IMR-90 (cell line): ENCODE data around the gene ZBP1. TPM values are rescaled to one million over a fixed set of nuclear protein-coding genes. Genes with fewer than 3 reads are reported as not detected.

Source experiments
- ATAC-seq: fragments of 200-7000 bp; cut with Tn5 transposase; 2 replicates; pipeline ENCODE4 v1.9.1; 2020; ENCODE audit warnings: low read depth, mild to moderate bottlenecking, moderate library complexity
- BruUV-seq: library from RNA; stranded (reverse); fragments of 400-500 nt; replicated peaks from 2 replicates; lab custom pipeline; 2021; lab: Mats Ljungman, UMichigan
- CTCF ChIA-PET: fragments of 300-600 bp; formaldehyde crosslinking; extraction: SDS; loops from one replicate; lab custom pipeline; 2021; ENCODE audit warnings: antibody characterized with exemption; lab: Yijun Ruan, JAX
- POLR2A ChIA-PET: fragments of 300-600 bp; sonication (Branson Sonifier 250); formaldehyde crosslinking; loops from one replicate; lab custom pipeline; 2022; ENCODE audit warnings: antibody characterized with exemption; ENCODE audit not compliant: unreplicated experiment; lab: Charles Lee
- DNase-seq: peaks from one replicate; pipeline ENCODE4 v3.0.0; 2013
- H2AFZ ChIP-seq: replicated peaks from 2 replicates; pipeline ENCODE3; 2013; ENCODE audit warnings: low read length, mild to moderate bottlenecking; ENCODE audit not compliant: poor library complexity
- H2AK5ac ChIP-seq: 2 replicates; pipeline ENCODE4 v1.6.1; 2013; ENCODE audit warnings: low read depth, low read length, inconsistent platforms
- H2AK9ac ChIP-seq: replicated peaks from 2 replicates; pipeline ENCODE3; 2013; ENCODE audit warnings: mild to moderate bottlenecking, low read depth, low read length, moderate library complexity; ENCODE audit not compliant: poor library complexity
- H2BK120ac ChIP-seq: 2 replicates; pipeline ENCODE4 v1.6.1; 2013; ENCODE audit warnings: low read depth, low read length, inconsistent platforms
- H2BK15ac ChIP-seq: 3 replicates; pipeline ENCODE4 v1.6.1; 2013; ENCODE audit warnings: low read depth, low read length, inconsistent platforms
- H2BK20ac ChIP-seq: 2 replicates; pipeline ENCODE4 v1.6.1; 2013; ENCODE audit warnings: low read depth, mild to moderate bottlenecking, inconsistent platforms, low read length, moderate library complexity
- H2BK5ac ChIP-seq: 2 replicates; pipeline ENCODE4 v1.6.1; 2013; ENCODE audit warnings: mild to moderate bottlenecking, low read depth, low read length, inconsistent platforms; ENCODE audit not compliant: poor library complexity, severe bottlenecking
- H3K14ac ChIP-seq: replicated peaks from 2 replicates; pipeline ENCODE4 v1.6.1; 2013; ENCODE audit warnings: low read depth, low read length, inconsistent platforms
- H3K18ac ChIP-seq: 2 replicates; pipeline ENCODE4 v1.6.1; 2013; ENCODE audit warnings: low read depth, low read length, control low read depth
- H3K23ac ChIP-seq: 2 replicates; pipeline ENCODE4 v1.6.1; 2013; ENCODE audit warnings: low read depth, low read length, inconsistent platforms
- H3K27ac ChIP-seq: 2 replicates; pipeline ENCODE4 v1.5.1; 2013; ENCODE audit warnings: mild to moderate bottlenecking, control low read depth, low read length; ENCODE audit not compliant: insufficient read depth
- H3K27me3 ChIP-seq: 2 replicates; pipeline ENCODE4 v1.6.1; 2013; ENCODE audit warnings: low read length; ENCODE audit not compliant: control insufficient read depth, insufficient read depth
- H3K36me3 ChIP-seq: 2 replicates; pipeline ENCODE4 v1.6.1; 2013; ENCODE audit warnings: low read length, mixed read lengths; ENCODE audit not compliant: control insufficient read depth, insufficient read depth
- H3K4ac ChIP-seq: 2 replicates; pipeline ENCODE4 v1.6.1; 2013; ENCODE audit warnings: low read depth, low read length, inconsistent platforms
- H3K4me1 ChIP-seq: 2 replicates; pipeline ENCODE4 v1.6.1; 2013; ENCODE audit warnings: low read length, mixed read lengths; ENCODE audit not compliant: control insufficient read depth, insufficient read depth
- H3K4me2 ChIP-seq: 2 replicates; pipeline ENCODE4 v1.6.1; 2013; ENCODE audit warnings: low read depth, mild to moderate bottlenecking, control low read depth, low read length, moderate library complexity
- H3K4me3 ChIP-seq: 2 replicates; pipeline ENCODE4 v1.5.1; 2013; ENCODE audit warnings: low read depth, mild to moderate bottlenecking, control low read depth, low read length, moderate library complexity; ENCODE audit not compliant: insufficient read depth
- H3K56ac ChIP-seq: 2 replicates; pipeline ENCODE4 v1.6.1; 2013; ENCODE audit warnings: low read length, inconsistent platforms; ENCODE audit not compliant: insufficient read depth; ENCODE audit errors: extremely low read depth
- H3K79me1 ChIP-seq, 2 experiments: 2 replicates each; pipeline ENCODE4 v1.6.1; 2013; ENCODE audit warnings: low read length in 2 of 2, inconsistent platforms in 1 of 2, low read depth in 1 of 2
- H3K9ac ChIP-seq: 2 replicates; pipeline ENCODE4 v1.6.1; 2013; ENCODE audit warnings: low read depth, low read length, control low read depth
- H3K9me1 ChIP-seq: 2 replicates; pipeline ENCODE4 v1.6.1; 2013; ENCODE audit warnings: low read length, inconsistent platforms; ENCODE audit not compliant: insufficient read depth
- H3K9me3 ChIP-seq: 2 replicates; pipeline ENCODE4 v1.6.1; 2013; ENCODE audit warnings: low read length; ENCODE audit not compliant: control insufficient read depth, insufficient read depth
- H4K20me1 ChIP-seq: 2 replicates; pipeline ENCODE4 v1.6.1; 2013; ENCODE audit warnings: low read length, inconsistent platforms; ENCODE audit not compliant: insufficient read depth
- H4K5ac ChIP-seq: 2 replicates; pipeline ENCODE4 v1.6.1; 2013; ENCODE audit warnings: mild to moderate bottlenecking, low read depth, low read length, control low read depth
- H4K8ac ChIP-seq, 2 experiments: 2 replicates each; pipeline ENCODE4 v1.6.1; 2013; ENCODE audit warnings: low read depth in 2 of 2, low read length in 2 of 2, control low read depth in 1 of 2, inconsistent platforms in 1 of 2
- H4K91ac ChIP-seq: 2 replicates; pipeline ENCODE4 v1.6.1; 2013; ENCODE audit warnings: low read depth, low read length, inconsistent platforms; ENCODE audit not compliant: insufficient read depth
- BHLHE40 ChIP-seq: fragments of 150-350 bp; IDR thresholded peaks from 2 replicates; pipeline ENCODE4 v1.6.1; 2016; ENCODE audit warnings: mild to moderate bottlenecking, low read depth, low read length
- CHD1 ChIP-seq: IDR thresholded peaks from 2 replicates; pipeline ENCODE4 v1.6.1; 2012; ENCODE audit warnings: low read depth, low read length, improper control_type of control experiment
- MAFK ChIP-seq: IDR thresholded peaks from 2 replicates; pipeline ENCODE4 v1.6.1; 2012; ENCODE audit warnings: low read depth, low read length, improper control_type of control experiment
- POLR2A ChIP-seq: IDR thresholded peaks from 2 replicates; pipeline ENCODE4 v1.6.1; 2012; ENCODE audit warnings: mild to moderate bottlenecking, low read depth, low read length
- RCOR1 ChIP-seq: IDR thresholded peaks from 2 replicates; pipeline ENCODE4 v1.6.1; 2012; ENCODE audit warnings: mild to moderate bottlenecking, low read length, improper control_type of control experiment; ENCODE audit not compliant: insufficient replicate concordance
- WGBS, 2 experiments: methylation state at CpG; one replicate each; pipeline versions ENCODE4 v1.1.5 to v1.1.7; 2013; ENCODE audit warnings: missing lambda C conversion rate in 2 of 2; ENCODE audit not compliant: insufficient read length in 1 of 2; ENCODE audit errors: extremely low coverage in 2 of 2; 5-methylcytosine and 5-hydroxymethylcytosine counted together
- dilution Hi-C: fragments of 300-500 bp; cut with HindIII; formaldehyde crosslinking; loops from one replicate; pipeline ENCODE4 v1.14.3; 2018; ENCODE audit warnings: low sequenced_read_pairs; ENCODE audit not compliant: unreplicated experiment
- in situ Hi-C: fragments of 300-500 bp; cut with MboI; formaldehyde crosslinking; loops from 3 replicates; pipeline ENCODE4 v1.14.3; 2019; ENCODE audit warnings: low sequenced_read_pairs, inconsistent platforms, mixed read lengths
- intact Hi-C: fragments of 100-400 bp; cut with micrococcal nuclease; formaldehyde crosslinking; loops from 2 replicates; pipeline ENCODE4 v1.10.0; 2022
- polyA plus RNA-seq, 3 experiments: library from polyadenylated mRNA; depleted of rRNA; stranded (reverse); fragments of >200 nt; gene quantifications; 2 replicates each; pipeline ENCODE4 v1.2.3, GENCODE V29; 2012; ENCODE audit warnings: low replicate concordance in 1 of 3
- total RNA-seq: library from RNA; depleted of rRNA; stranded (reverse); fragments of >200 nt; gene quantifications from 2 replicates; pipeline ENCODE4 v1.2.3, GENCODE V29; 2012
- TF ChIP-seq, protein P1 (sequence below): conservative IDR thresholded peaks from 2 replicates; pipeline ENCODE4 v1.5.1; 2012; ENCODE audit warnings: mild to moderate bottlenecking, low read depth, low read length, improper control_type of control experiment
- TF ChIP-seq, protein P2 (sequence below): fragments of 150-350 bp; IDR thresholded peaks from 2 replicates; pipeline ENCODE4 v1.6.1; 2016; ENCODE audit warnings: low read depth, mild to moderate bottlenecking, low read length, moderate library complexity, borderline replicate concordance

The ZBP1 gene
- total and polyA plus RNA-seq, 2 of the 4 experiments (the other 2 are of a cell fraction), result not detected

DNA sequence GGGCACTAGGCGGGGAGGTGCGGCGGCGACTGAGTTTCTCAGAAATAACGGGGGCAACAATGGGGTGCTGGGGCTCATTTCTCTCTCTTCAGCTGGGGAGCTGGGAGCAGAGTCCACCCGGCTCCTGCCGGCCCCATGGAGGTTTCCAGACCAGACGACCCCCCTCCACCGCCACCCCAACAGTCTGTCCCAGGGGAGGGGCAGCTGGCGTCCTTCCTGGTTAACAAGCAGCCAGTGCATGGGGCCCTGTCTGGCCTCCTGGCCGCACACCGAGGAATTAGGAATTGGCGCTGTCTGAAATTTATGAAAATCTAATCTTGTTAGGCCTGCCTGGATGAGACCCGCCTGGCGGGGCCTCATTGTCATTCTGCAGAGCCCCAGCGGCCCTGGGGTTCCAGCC is 47.2 kb upstream of the ZBP1 start:
- dilution Hi-C loops, result no loop called here
- Histone ChIP-seq H3K4ac (no peak overlapping the region), H3K79me1 (peaks cover 9 to 24% of the 10 kb centered on the region in 2 experiments; a peak in 3 of 4 replicates), H4K20me1 (peaks cover 64% of the 10 kb centered on the region), H3K56ac (no peak overlapping the region), H3K23ac (no peak overlapping the region), H2BK120ac (no peak overlapping the region), H2AK9ac (no peak overlapping the region), H3K4me3 (no peak overlapping the region), H3K4me2 (no peak overlapping the region), H4K91ac (no peak overlapping the region), H2BK20ac (no peak overlapping the region), H3K9me3 (no peaks in the 10 kb centered on the region), H2AFZ (no peak overlapping the region), H3K36me3 (no peaks in the 10 kb centered on the region), H2BK15ac (no peak overlapping the region), H3K18ac (no peak overlapping the region), H3K4me1 (peaks cover 1% of the 10 kb centered on the region; the same call in 1 of the 2 replicates), H2BK5ac (no peak overlapping the region), H3K9ac (no peak overlapping the region), H4K5ac (no peak overlapping the region), H3K14ac (no peak overlapping the region), H3K27me3 (no peaks in the 10 kb centered on the region), H3K9me1 (no peaks in the 10 kb centered on the region; the same call in 1 of the 2 replicates), H4K8ac (no peak overlapping the region), H3K27ac (no peak overlapping the region), H2AK5ac (no peak overlapping the region)
- CTCF ChIA-PET, result interaction anchor here (0.6 kb wide), 1 partner anchor 1428 kb away, joined by 3 read pairs; no protein-coding TSS in a partner anchor
- intact Hi-C loops, result no loop called here
- POLR2A ChIA-PET, result no interaction called here
- BruUV-seq, result no TSS peak
- in situ Hi-C loops, result no loop called here
- ATAC-seq (no peak), DNase-seq (no peak)
- TF ChIP-seq BHLHE40, result no peak
- TF ChIP-seq, protein P1, sequence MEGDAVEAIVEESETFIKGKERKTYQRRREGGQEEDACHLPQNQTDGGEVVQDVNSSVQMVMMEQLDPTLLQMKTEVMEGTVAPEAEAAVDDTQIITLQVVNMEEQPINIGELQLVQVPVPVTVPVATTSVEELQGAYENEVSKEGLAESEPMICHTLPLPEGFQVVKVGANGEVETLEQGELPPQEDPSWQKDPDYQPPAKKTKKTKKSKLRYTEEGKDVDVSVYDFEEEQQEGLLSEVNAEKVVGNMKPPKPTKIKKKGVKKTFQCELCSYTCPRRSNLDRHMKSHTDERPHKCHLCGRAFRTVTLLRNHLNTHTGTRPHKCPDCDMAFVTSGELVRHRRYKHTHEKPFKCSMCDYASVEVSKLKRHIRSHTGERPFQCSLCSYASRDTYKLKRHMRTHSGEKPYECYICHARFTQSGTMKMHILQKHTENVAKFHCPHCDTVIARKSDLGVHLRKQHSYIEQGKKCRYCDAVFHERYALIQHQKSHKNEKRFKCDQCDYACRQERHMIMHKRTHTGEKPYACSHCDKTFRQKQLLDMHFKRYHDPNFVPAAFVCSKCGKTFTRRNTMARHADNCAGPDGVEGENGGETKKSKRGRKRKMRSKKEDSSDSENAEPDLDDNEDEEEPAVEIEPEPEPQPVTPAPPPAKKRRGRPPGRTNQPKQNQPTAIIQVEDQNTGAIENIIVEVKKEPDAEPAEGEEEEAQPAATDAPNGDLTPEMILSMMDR, result no peak
- no peak for TF ChIP-seq RCOR1
- TF ChIP-seq, protein P2, sequence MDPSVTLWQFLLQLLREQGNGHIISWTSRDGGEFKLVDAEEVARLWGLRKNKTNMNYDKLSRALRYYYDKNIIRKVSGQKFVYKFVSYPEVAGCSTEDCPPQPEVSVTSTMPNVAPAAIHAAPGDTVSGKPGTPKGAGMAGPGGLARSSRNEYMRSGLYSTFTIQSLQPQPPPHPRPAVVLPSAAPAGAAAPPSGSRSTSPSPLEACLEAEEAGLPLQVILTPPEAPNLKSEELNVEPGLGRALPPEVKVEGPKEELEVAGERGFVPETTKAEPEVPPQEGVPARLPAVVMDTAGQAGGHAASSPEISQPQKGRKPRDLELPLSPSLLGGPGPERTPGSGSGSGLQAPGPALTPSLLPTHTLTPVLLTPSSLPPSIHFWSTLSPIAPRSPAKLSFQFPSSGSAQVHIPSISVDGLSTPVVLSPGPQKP, result no peak
- TF ChIP-seq POLR2A, result no peak
- no peak for TF ChIP-seq CHD1
- TF ChIP-seq MAFK, result no peak
- 63% methylated on average over 3 of the region's 16 CpGs; no CpG with 5 or more reads in 1 of the 2 experiments for WGBS, 2 experiments
